Activated naive CD8-positive, alpha-beta T cell treated with anti-CD3 and anti-CD28 coated beads, Interleukin-2, amount 50 U/mL, for 16 hours (primary cell): ENCODE results near the gene BAHCC1.

Source experiments
- DNase-seq: peaks from one replicate; pipeline ENCODE4 v3.0.0-alpha.2; 2020; ENCODE audit warnings: low read depth, low spot score

The BAHCC1 gene

GRCh38 chr17:81480140-81481072 lies 85.1 kb downstream of the BAHCC1 start:
- DNase-seq = no peak

GRCh38 chr17:81481073-81481799 lies 86.0 kb downstream of the BAHCC1 start:
- DNase-seq = peak; percentile 23

GRCh38 chr17:81481815-81482505 lies 86.7 kb downstream of the BAHCC1 start:
- DNase-seq = no peak

GRCh38 chr17:81482673-81483072 lies 87.4 kb downstream of the BAHCC1 start:
- DNase-seq = no peak

- DNase-seq = no peak
These were observed 88.0 kb downstream of the BAHCC1 start for GRCh38 chr17:81483085-81483861.

- no peak for DNase-seq
These were observed 88.6 kb downstream of the BAHCC1 start for GRCh38 chr17:81483862-81484194.

- peak; percentile 70 for DNase-seq
These were observed 89.1 kb downstream of the BAHCC1 start for GRCh38 chr17:81484195-81484979.

- DNase-seq = no peak
These were observed 91.0 kb downstream of the BAHCC1 start for GRCh38 chr17:81486199-81486810.

GRCh38 chr17:81487089-81487486 lies 91.8 kb downstream of the BAHCC1 start:
- DNase-seq = no peak

- peak; percentile 58 for DNase-seq
These were observed 92.4 kb downstream of the BAHCC1 start for GRCh38 chr17:81487487-81488275.

- no peak for DNase-seq
These were observed 93.1 kb downstream of the BAHCC1 start for GRCh38 chr17:81488276-81488860.

GRCh38 chr17:81489012-81489997 lies 94.0 kb downstream of the BAHCC1 start:
- no peak for DNase-seq

- DNase-seq = no peak
These were observed 95.0 kb downstream of the BAHCC1 start for GRCh38 chr17:81489998-81490992.

GRCh38 chr17:81491181-81491581 lies 95.9 kb downstream of the BAHCC1 start:
- DNase-seq = no peak

GRCh38 chr17:81491761-81492160 lies 96.5 kb downstream of the BAHCC1 start:
- DNase-seq = no peak

- no peak for DNase-seq
These were observed 96.9 kb downstream of the BAHCC1 start for GRCh38 chr17:81492202-81492601.

GRCh38 chr17:81492706-81493105 lies 97.4 kb downstream of the BAHCC1 start:
- DNase-seq = no peak
